Loucy (cell line): Measurements from ENCODE around the gene TUT7.

ENCODE experiments used
- EZH2phosphoT487 ChIP-seq: fragments of 200-600 bp; IDR thresholded peaks from 2 replicates; pipeline ENCODE4 v1.6.1; 2018; ENCODE audit warnings: antibody characterized with exemption, mild to moderate bottlenecking, moderate library complexity, borderline replicate concordance
- TF ChIP-seq, protein P1 (sequence below): fragments of 200-600 bp; sonication (generic); conservative IDR thresholded peaks from 2 replicates; pipeline ENCODE4 v1.5.1; 2014; ENCODE audit warnings: mild to moderate bottlenecking, antibody characterized with exemption, low read length

DNA sequence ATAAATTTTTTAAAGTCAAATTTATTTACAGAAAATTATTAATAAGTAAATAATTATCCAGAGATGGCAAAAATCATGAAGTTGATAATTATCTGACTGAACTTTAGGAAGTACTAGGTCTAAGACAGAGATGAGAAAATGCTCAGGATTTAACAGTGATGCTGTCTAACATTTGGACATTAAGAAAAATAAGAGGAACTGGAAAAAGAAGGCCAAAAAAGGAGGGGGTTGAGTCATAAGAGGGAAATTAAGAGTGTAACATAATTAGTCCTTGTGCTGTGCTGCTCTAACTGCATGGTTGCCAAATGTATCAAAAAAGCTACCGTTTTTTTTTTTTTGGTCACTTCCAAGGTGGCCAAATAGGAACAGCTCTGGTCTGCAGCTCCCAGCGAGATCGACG lies 35.4 kb upstream of the TUT7 start:
- TF ChIP-seq, protein P1, sequence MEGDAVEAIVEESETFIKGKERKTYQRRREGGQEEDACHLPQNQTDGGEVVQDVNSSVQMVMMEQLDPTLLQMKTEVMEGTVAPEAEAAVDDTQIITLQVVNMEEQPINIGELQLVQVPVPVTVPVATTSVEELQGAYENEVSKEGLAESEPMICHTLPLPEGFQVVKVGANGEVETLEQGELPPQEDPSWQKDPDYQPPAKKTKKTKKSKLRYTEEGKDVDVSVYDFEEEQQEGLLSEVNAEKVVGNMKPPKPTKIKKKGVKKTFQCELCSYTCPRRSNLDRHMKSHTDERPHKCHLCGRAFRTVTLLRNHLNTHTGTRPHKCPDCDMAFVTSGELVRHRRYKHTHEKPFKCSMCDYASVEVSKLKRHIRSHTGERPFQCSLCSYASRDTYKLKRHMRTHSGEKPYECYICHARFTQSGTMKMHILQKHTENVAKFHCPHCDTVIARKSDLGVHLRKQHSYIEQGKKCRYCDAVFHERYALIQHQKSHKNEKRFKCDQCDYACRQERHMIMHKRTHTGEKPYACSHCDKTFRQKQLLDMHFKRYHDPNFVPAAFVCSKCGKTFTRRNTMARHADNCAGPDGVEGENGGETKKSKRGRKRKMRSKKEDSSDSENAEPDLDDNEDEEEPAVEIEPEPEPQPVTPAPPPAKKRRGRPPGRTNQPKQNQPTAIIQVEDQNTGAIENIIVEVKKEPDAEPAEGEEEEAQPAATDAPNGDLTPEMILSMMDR: no peak
- TF ChIP-seq EZH2phosphoT487: no peak
